ENCODE measurements around the gene FIBP.

GRCh38 chr11:65918211-65919140 is 30.2 kb upstream of the FIBP start, which contains the start of gene C11orf68:
- TF ChIP-seq CTCF (IDR thresholded peaks at IDR 0.05): no peak
- no peak for TF ChIP-seq POLR2A (IDR thresholded peaks at IDR 0.05)
